Fibroblast of skin of left quadriceps (primary cell): ENCODE measurements around the gene ANKRD36.
"Not testable (repeated sequence)": the region's sequence is repeated elsewhere in the genome, so short reads cannot be mapped to it uniquely, and the experiment has no call there.

Source experiments
- DNase-seq, 2 experiments: peaks; one replicate each; pipeline ENCODE4 v3.0.0-alpha.2; 2013; ENCODE audit warnings: low read depth in 2 of 2

Gene ANKRD36

DNA sequence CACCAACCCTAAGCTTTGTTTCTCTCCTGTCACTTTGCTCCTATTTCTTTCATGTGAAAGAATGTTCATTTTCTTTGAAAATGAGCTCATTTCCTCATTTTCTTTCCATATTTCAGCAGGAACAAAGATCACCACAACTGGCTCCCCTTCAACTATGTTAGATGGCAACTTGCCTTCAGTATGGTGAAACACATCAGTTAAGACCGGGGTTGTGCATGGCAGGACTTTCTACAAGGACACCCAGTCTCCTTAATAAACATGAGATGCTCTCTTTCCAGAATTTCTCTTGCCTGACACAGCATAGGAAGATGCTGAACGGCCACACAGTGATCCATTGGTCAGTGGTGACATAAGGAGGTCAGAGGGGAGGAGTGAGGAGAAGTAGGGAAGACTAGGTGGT is 172.2 kb downstream of the ANKRD36 start:
- not testable (repeated sequence) for DNase-seq

DNA sequence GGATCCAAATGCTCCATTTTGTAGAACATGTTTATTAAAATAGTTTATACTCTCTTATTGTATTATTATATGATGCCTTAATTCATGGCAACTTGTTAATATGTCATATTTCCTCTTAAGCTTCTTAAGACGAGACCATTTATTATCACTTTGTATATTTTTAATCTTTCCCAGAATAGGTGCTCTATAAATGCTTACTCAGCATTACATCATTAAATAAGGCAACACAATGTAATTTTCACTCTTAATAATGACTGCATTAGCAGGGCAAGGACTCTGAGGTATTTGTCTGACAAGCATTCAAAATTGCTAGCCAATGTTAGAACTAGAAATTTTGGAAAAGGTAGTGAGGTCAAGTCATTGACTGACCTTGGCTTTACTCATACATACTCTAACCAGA is 180.7 kb downstream of the ANKRD36 start:
- not testable (repeated sequence) for DNase-seq
